NB4 (cell line): ENCODE measurements around the gene TCHP.

Experiments
- CTCF ChIP-seq: IDR thresholded peaks from one replicate; pipeline ENCODE4 v1.5.1; 2012; ENCODE audit warnings: low read depth, low read length
- MYC ChIP-seq: IDR thresholded peaks from 2 replicates; pipeline ENCODE4 v1.6.1; 2011; ENCODE audit warnings: low read depth, low read length
- POLR2A ChIP-seq: IDR thresholded peaks from 2 replicates; pipeline ENCODE4 v1.6.1; 2011; ENCODE audit warnings: mild to moderate bottlenecking; ENCODE audit not compliant: insufficient read length; ENCODE audit errors: extremely low read depth
- TF ChIP-seq, protein P1 (sequence below): IDR thresholded peaks from 2 replicates; pipeline ENCODE4 v1.6.1; 2011; ENCODE audit warnings: low read depth, low read length

DNA sequence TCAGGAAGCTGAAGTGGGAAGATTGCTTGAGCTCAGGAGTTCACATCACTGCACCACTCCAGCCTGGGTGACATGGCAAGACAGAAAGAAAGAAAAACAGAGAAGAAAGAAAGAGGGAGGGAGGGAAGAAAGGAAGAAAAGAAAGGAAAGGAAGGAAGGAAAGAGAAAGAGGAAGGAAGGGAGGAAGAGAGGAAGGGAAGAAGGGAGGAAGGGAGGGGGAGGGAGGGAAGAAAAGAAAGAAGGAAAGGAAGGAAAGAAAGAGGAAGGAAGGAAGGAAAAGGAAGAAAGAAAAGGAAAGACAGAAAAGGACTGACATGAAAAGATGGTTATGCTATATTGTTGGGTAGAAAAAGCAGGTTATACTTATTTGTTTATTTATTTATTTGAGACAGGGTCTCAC is 23.7 kb upstream of the TCHP start:
- TF ChIP-seq CTCF (no peak), POLR2A (no peak), MYC (no peak)
- TF ChIP-seq, protein P1, sequence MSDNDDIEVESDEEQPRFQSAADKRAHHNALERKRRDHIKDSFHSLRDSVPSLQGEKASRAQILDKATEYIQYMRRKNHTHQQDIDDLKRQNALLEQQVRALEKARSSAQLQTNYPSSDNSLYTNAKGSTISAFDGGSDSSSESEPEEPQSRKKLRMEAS: no peak
